ENCODE results near the gene TMEM131. TPM values are rescaled to one million over a fixed set of nuclear protein-coding genes. Genes with fewer than 3 reads are reported as not detected.

TMEM131 gene
- total RNA-seq, 1 donor from 2014 or later, result 41.3 TPM

DNA sequence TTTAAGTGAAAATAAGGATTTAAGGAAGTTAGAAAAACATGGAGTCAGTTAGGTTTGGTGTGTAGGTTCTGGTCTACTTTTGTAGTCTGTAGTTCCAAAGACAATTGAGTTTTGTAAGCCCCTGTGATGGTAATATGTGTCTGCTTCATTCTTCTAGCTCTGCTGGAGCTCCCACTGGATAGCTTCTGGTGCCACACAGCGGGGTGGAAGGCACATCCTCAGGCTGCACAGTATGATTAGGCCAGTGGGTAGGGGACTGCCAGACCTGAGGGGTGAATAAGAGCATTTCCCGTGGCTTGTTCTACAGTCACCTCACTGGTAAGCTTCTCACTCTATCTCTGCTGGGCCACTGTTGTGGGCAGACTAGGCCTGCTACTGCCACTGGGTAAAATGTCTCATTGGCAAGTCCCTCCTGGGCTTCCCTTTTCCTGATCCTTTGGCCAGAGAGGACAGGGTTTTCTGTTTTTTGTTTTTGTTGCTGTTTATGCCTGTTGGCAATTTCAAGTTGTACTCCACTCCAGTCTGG, 44.5 kb downstream of the TMEM131 start:
- no peak for DNase-seq (ENCODE audit: extremely low spot score, unreplicated experiment)
- Mint-ChIP-seq H3K9me3 (peaks cover 4% of the 10 kb centered on the region), H3K4me3 (no peak overlapping the region), H3K27ac (no peak overlapping the region), H3K27me3 (no peaks in the 10 kb centered on the region), H3K36me3 (peaks cover 12% of the 10 kb centered on the region), H3K4me1 (ENCODE audit: unreplicated experiment) (peaks cover 8% of the 10 kb centered on the region)
- TF ChIP-seq, protein P1, sequence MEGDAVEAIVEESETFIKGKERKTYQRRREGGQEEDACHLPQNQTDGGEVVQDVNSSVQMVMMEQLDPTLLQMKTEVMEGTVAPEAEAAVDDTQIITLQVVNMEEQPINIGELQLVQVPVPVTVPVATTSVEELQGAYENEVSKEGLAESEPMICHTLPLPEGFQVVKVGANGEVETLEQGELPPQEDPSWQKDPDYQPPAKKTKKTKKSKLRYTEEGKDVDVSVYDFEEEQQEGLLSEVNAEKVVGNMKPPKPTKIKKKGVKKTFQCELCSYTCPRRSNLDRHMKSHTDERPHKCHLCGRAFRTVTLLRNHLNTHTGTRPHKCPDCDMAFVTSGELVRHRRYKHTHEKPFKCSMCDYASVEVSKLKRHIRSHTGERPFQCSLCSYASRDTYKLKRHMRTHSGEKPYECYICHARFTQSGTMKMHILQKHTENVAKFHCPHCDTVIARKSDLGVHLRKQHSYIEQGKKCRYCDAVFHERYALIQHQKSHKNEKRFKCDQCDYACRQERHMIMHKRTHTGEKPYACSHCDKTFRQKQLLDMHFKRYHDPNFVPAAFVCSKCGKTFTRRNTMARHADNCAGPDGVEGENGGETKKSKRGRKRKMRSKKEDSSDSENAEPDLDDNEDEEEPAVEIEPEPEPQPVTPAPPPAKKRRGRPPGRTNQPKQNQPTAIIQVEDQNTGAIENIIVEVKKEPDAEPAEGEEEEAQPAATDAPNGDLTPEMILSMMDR (conservative IDR thresholded peaks at IDR 0.05), result no peak

- Mint-ChIP-seq H3K4me3 (no peak overlapping the region), H3K27me3 (no peaks in the 10 kb centered on the region), H3K4me1 (ENCODE audit: unreplicated experiment) (peaks cover 8% of the 10 kb centered on the region), H3K9me3 (peaks cover 4% of the 10 kb centered on the region), H3K27ac (no peak overlapping the region), H3K36me3 (peaks cover 12% of the 10 kb centered on the region)
- TF ChIP-seq, protein P1 (conservative IDR thresholded peaks at IDR 0.05), result no peak
- no peak for DNase-seq (ENCODE audit: extremely low spot score, unreplicated experiment)
Observed at GRCh38 chr2:97950329-97951154, 45.2 kb downstream of the TMEM131 start.

GRCh38 chr2:97948926-97949325, 46.8 kb downstream of the TMEM131 start:
- peaks cover 8% of the 10 kb centered on the region for H3K4me1 Mint-ChIP-seq (ENCODE audit: unreplicated experiment)
- no peak for DNase-seq (ENCODE audit: extremely low spot score, unreplicated experiment)
- TF ChIP-seq, protein P1 (conservative IDR thresholded peaks at IDR 0.05), result no peak
- H3K4me3 Mint-ChIP-seq, result no peak overlapping the region
- H3K27ac Mint-ChIP-seq, result no peak overlapping the region
- H3K9me3 Mint-ChIP-seq, result peaks cover 4% of the 10 kb centered on the region
- H3K36me3 Mint-ChIP-seq, result peaks cover 12% of the 10 kb centered on the region
- H3K27me3 Mint-ChIP-seq, result no peaks in the 10 kb centered on the region

- Mint-ChIP-seq H3K4me3 (no peak overlapping the region), H3K27me3 (no peaks in the 10 kb centered on the region), H3K27ac (no peak overlapping the region), H3K36me3 (peaks cover 14% of the 10 kb centered on the region), H3K4me1 (ENCODE audit: unreplicated experiment) (peaks cover 4% of the 10 kb centered on the region), H3K9me3 (peaks cover 4% of the 10 kb centered on the region)
- no peak for DNase-seq (ENCODE audit: extremely low spot score, unreplicated experiment)
- TF ChIP-seq, protein P1 (conservative IDR thresholded peaks at IDR 0.05), result no peak
Observed at GRCh38 chr2:97945791-97946190, 50.0 kb downstream of the TMEM131 start.

- Mint-ChIP-seq H3K4me3 (no peak overlapping the region), H3K36me3 (peaks cover 5% of the 10 kb centered on the region), H3K4me1 (ENCODE audit: unreplicated experiment) (peaks cover 37% of the 10 kb centered on the region), H3K27ac (no peak overlapping the region), H3K27me3 (no peaks in the 10 kb centered on the region), H3K9me3 (no peaks in the 10 kb centered on the region)
- no peak for DNase-seq (ENCODE audit: extremely low spot score, unreplicated experiment)
- TF ChIP-seq, protein P1 (conservative IDR thresholded peaks at IDR 0.05), result no peak
Observed at GRCh38 chr2:97936881-97937280, 58.9 kb downstream of the TMEM131 start.

All from type B pancreatic cell (in vitro differentiated cells).